GM12878 (cell line): ENCODE data around the gene MAPKAP1. TPM values are rescaled to one million over a fixed set of nuclear protein-coding genes. Genes with fewer than 3 reads are reported as not detected.

Experiments
- ATF7 ChIP-seq: fragments of 450-650 bp; IDR thresholded peaks from 2 replicates; pipeline ENCODE4 v1.6.1; 2016; ENCODE audit warnings: low read depth, mild to moderate bottlenecking
- BMI1 ChIP-seq: fragments of 450-650 bp; IDR thresholded peaks from 2 replicates; pipeline ENCODE4 v1.6.1; 2016; ENCODE audit warnings: mild to moderate bottlenecking, moderate library complexity, borderline replicate concordance
- EP300 ChIP-seq, 2 experiments: fragments of 150-350 bp in 1 of 2; IDR thresholded peaks; 2 replicates each; pipeline ENCODE4 v1.6.1; 2011 to 2012; ENCODE audit warnings: low read depth in 2 of 2, low read length in 2 of 2, borderline replicate concordance in 1 of 2, improper control_type of control experiment in 1 of 2, inconsistent platforms in 1 of 2; ENCODE audit not compliant: control insufficient read depth in 1 of 2
- FOXM1 ChIP-seq: IDR thresholded peaks from 2 replicates; pipeline ENCODE4 v1.6.1; 2012; ENCODE audit warnings: low read depth, mild to moderate bottlenecking, inconsistent platforms, low read length, moderate library complexity
- HCFC1 ChIP-seq: fragments of 150-350 bp; IDR thresholded peaks from 2 replicates; pipeline ENCODE4 v1.6.1; 2014; ENCODE audit warnings: low read length
- NR2F1 ChIP-seq: fragments of 450-650 bp; conservative IDR thresholded peaks from 2 replicates; pipeline ENCODE4 v1.6.1; 2017; ENCODE audit warnings: mild to moderate bottlenecking
- PML ChIP-seq: IDR thresholded peaks from 2 replicates; pipeline ENCODE4 v1.6.1; 2012; ENCODE audit warnings: low read length, inconsistent platforms
- POLR2A ChIP-seq: IDR thresholded peaks from 2 replicates; pipeline ENCODE4 v1.6.1; 2011; ENCODE audit warnings: low read depth, mild to moderate bottlenecking, low read length
- RAD21 ChIP-seq: IDR thresholded peaks from 2 replicates; pipeline ENCODE4 v1.6.1; 2011; ENCODE audit warnings: mild to moderate bottlenecking, low read depth, low read length, moderate library complexity; ENCODE audit not compliant: insufficient read depth
- RFX5 ChIP-seq: IDR thresholded peaks from 2 replicates; pipeline ENCODE4 v1.6.1; 2011; ENCODE audit warnings: low read depth, low read length, improper control_type of control experiment
- SMAD1 ChIP-seq: fragments of 450-650 bp; IDR thresholded peaks from 2 replicates; pipeline ENCODE4 v1.6.1; 2018; ENCODE audit warnings: mild to moderate bottlenecking, low read depth; ENCODE audit not compliant: partially characterized antibody
- SREBF1 ChIP-seq: IDR thresholded peaks from 2 replicates; pipeline ENCODE4 v1.6.1; 2012; ENCODE audit warnings: mild to moderate bottlenecking, low read length
- STAT3 ChIP-seq: IDR thresholded peaks from 2 replicates; pipeline ENCODE4 v1.6.1; 2011; ENCODE audit warnings: low read depth, low read length, improper control_type of control experiment
- SUPT20H ChIP-seq: IDR thresholded peaks from 2 replicates; pipeline ENCODE4 v1.6.1; 2011; ENCODE audit warnings: low read depth, mild to moderate bottlenecking, low read length, moderate library complexity, borderline replicate concordance; ENCODE audit not compliant: control insufficient read depth
- TARDBP ChIP-seq: IDR thresholded peaks from 2 replicates; pipeline ENCODE4 v1.6.1; 2016; ENCODE audit warnings: borderline replicate concordance
- TCF7 ChIP-seq: IDR thresholded peaks from 2 replicates; pipeline ENCODE4 v1.6.1; 2014; ENCODE audit warnings: antibody characterized with exemption, borderline replicate concordance
- USF2 ChIP-seq: IDR thresholded peaks from 2 replicates; pipeline ENCODE4 v1.6.1; 2011; ENCODE audit warnings: low read depth, low read length, improper control_type of control experiment, borderline replicate concordance
- WRNIP1 ChIP-seq: IDR thresholded peaks from 2 replicates; pipeline ENCODE4 v1.6.1; 2011; ENCODE audit warnings: low read depth, low read length, improper control_type of control experiment, borderline replicate concordance
- ZBED1 ChIP-seq: IDR thresholded peaks from 2 replicates; pipeline ENCODE4 v1.6.1; 2016; ENCODE audit warnings: borderline replicate concordance
- ZBTB33 ChIP-seq: fragments of 450-650 bp; IDR thresholded peaks from 2 replicates; pipeline ENCODE4 v1.6.1; 2017; ENCODE audit warnings: mild to moderate bottlenecking
- ZNF274 ChIP-seq: IDR thresholded peaks from one replicate; pipeline ENCODE4 v1.8.0; 2011; ENCODE audit not compliant: insufficient read length, insufficient read depth
- ZNF384 ChIP-seq: IDR thresholded peaks from 2 replicates; pipeline ENCODE4 v1.6.1; 2012; ENCODE audit warnings: low read depth, mild to moderate bottlenecking, low read length, improper control_type of control experiment, borderline replicate concordance
- polyA plus RNA-seq, 11 experiments: library from polyadenylated mRNA; depleted of rRNA in 4 of 11; unstranded in 6 of 11; stranded (reverse) in 5 of 11; fragments of >200 nt; fragmentation: Nextera tagmentation in 4 of 11; fragmentation: Illumina TruSeq in 1 of 11; extraction: Ambion mirVana in 4 of 11; extraction: Trizol in 1 of 11; gene quantifications; 1 replicate in 1 of 11; 2 replicates in 10 of 11; pipeline versions ENCODE4 v1.2.1 to v1.2.3, GENCODE V29; 2011 to 2016; ENCODE audit warnings: inconsistent platforms in 2 of 11, missing spikeins in 2 of 11, low read depth in 1 of 11
- total RNA-seq, 4 experiments: library from RNA; depleted of rRNA in 3 of 4; stranded (reverse); fragments of >200 nt in 3 of 4; fragmentation: Illumina TruSeq in 1 of 4; extraction: Trizol in 1 of 4; gene quantifications; 2 replicates each; pipeline versions ENCODE4 v1.2.1 to v1.2.3, GENCODE V29; 2013 to 2021
- TF ChIP-seq, protein P1 (sequence below): IDR thresholded peaks from 2 replicates; pipeline ENCODE4 v1.6.1; 2012; ENCODE audit warnings: low read depth, low read length, improper control_type of control experiment
- TF ChIP-seq, protein P2 (sequence below): fragments of 450-650 bp; conservative IDR thresholded peaks from 2 replicates; pipeline ENCODE4 v1.6.1; 2017; ENCODE audit warnings: mild to moderate bottlenecking, moderate library complexity
- TF ChIP-seq, protein P3 (sequence below): fragments of 450-650 bp; IDR thresholded peaks from 2 replicates; pipeline ENCODE4 v1.6.1; 2014; ENCODE audit warnings: mild to moderate bottlenecking

The MAPKAP1 gene
- total and polyA plus RNA-seq, 10 of the 15 experiments (the other 5 are each of a cell fraction or from before 2014, with no cell fraction given) = 5.1 to 188 (median 105) TPM

DNA sequence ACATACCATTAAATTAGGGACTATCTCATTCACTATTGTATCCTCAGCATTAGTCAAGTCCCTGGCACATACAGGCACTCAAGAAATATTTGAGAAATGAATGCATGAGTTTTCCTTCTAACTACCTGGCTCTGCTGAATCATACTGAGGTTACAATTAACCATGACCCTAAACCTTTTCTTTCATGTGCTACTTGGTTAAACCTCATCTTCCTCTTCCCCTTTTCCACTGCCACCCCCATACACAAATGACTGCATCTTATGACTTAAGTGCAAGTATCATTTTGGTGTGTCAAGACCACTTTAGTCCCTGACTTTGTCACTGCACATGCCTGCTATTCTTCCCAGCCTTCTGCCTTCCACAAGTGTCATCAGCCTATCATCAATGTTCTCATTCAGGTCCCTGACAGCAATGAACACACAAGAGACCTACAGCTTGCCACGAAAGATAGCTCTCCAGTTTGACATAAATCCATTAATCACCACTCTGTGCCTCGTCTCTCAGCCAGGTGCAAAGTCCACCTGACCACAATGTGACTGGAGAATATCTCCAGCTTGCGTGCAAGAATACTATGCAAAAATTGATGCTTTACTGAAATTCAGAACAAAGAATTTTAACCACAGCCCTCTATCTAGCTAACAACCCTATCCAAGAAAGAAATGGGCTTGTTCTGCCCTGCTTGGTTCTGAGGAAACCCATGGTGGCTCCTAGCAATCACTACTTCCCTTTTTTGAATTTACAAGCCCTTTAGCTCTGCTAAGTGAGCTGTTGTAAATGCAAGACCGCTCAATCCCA is 74.5 kb downstream of the MAPKAP1 start (continued):
- peak; percentile 99 for TF ChIP-seq NR2F1
- TF ChIP-seq PML = peak; percentile 92
- peak; percentile 46 for TF ChIP-seq POLR2A
- TF ChIP-seq TCF7 = peak; percentile 96
- TF ChIP-seq SMAD1 = peak; percentile 91
- TF ChIP-seq USF2 = no peak; the same call in 1 of the 2 replicates
- TF ChIP-seq RAD21 = peak; percentile 15; the same call in 1 of the 2 replicates
- TF ChIP-seq SREBF1 = no peak
- TF ChIP-seq, protein P1, sequence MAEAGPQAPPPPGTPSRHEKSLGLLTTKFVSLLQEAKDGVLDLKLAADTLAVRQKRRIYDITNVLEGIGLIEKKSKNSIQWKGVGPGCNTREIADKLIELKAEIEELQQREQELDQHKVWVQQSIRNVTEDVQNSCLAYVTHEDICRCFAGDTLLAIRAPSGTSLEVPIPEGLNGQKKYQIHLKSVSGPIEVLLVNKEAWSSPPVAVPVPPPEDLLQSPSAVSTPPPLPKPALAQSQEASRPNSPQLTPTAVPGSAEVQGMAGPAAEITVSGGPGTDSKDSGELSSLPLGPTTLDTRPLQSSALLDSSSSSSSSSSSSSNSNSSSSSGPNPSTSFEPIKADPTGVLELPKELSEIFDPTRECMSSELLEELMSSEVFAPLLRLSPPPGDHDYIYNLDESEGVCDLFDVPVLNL = no peak
- TF ChIP-seq SUPT20H = no peak
- peak; percentile 96 for TF ChIP-seq ZBED1
- no peak for TF ChIP-seq ZBTB33
- peak; percentile 95 for TF ChIP-seq BMI1
- 0 out of 2 replicates have a peak, but pooled peaks have one; percentile 65 for TF ChIP-seq TARDBP
- TF ChIP-seq, protein P2, sequence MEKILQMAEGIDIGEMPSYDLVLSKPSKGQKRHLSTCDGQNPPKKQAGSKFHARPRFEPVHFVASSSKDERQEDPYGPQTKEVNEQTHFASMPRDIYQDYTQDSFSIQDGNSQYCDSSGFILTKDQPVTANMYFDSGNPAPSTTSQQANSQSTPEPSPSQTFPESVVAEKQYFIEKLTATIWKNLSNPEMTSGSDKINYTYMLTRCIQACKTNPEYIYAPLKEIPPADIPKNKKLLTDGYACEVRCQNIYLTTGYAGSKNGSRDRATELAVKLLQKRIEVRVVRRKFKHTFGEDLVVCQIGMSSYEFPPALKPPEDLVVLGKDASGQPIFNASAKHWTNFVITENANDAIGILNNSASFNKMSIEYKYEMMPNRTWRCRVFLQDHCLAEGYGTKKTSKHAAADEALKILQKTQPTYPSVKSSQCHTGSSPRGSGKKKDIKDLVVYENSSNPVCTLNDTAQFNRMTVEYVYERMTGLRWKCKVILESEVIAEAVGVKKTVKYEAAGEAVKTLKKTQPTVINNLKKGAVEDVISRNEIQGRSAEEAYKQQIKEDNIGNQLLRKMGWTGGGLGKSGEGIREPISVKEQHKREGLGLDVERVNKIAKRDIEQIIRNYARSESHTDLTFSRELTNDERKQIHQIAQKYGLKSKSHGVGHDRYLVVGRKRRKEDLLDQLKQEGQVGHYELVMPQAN = no peak; the same call in 1 of the 2 replicates
- peak; percentile 98 to 99 for TF ChIP-seq EP300 (IDR thresholded peaks at IDR 0.05; ENCODE audit: borderline replicate concordance in 1 of 2, control insufficient read depth in 1 of 2, low read depth in 2 of 2, low read length in 2 of 2)
- peak; percentile 99 for TF ChIP-seq FOXM1
- no peak; the same call in 1 of the 2 replicates for TF ChIP-seq STAT3
- TF ChIP-seq ZNF274 = no peak
- peak; percentile 99 for TF ChIP-seq ATF7
- no peak for TF ChIP-seq WRNIP1
- TF ChIP-seq, protein P3, sequence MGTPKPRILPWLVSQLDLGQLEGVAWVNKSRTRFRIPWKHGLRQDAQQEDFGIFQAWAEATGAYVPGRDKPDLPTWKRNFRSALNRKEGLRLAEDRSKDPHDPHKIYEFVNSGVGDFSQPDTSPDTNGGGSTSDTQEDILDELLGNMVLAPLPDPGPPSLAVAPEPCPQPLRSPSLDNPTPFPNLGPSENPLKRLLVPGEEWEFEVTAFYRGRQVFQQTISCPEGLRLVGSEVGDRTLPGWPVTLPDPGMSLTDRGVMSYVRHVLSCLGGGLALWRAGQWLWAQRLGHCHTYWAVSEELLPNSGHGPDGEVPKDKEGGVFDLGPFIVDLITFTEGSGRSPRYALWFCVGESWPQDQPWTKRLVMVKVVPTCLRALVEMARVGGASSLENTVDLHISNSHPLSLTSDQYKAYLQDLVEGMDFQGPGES = no peak
- no peak for TF ChIP-seq RFX5
- TF ChIP-seq ZNF384 = no peak
- TF ChIP-seq HCFC1 = no peak
